HepG2 (cell line): Measurements from ENCODE around the gene PRICKLE2. TPM values are rescaled to one million over a fixed set of nuclear protein-coding genes. Genes with fewer than 3 reads are reported as not detected.
A peak's percentile ranks its signal among the peaks of the same experiment; 100 is the strongest.

Source experiments
- ATAC-seq: fragments of 200-7000 bp; cut with Tn5 transposase; 3 replicates; pipeline ENCODE4 v1.9.1; 2020; ENCODE audit warnings: mild to moderate bottlenecking, moderate library complexity
- BruUV-seq: library from RNA; stranded (reverse); fragments of 400-500 nt; replicated peaks from 2 replicates; lab custom pipeline; 2021; lab: Mats Ljungman, UMichigan
- CTCF ChIA-PET: fragments of 300-600 bp; formaldehyde crosslinking; extraction: SDS; loops from one replicate; lab custom pipeline; 2021; ENCODE audit warnings: low total read pairs, inconsistent platforms, low intra/inter-chr PET ratio; lab: Yijun Ruan, JAX
- POLR2A ChIA-PET: fragments of 350-600 bp; sonication (Branson Sonifier 250); formaldehyde crosslinking; loops from one replicate; lab custom pipeline; 2020; ENCODE audit warnings: antibody characterized with exemption, inconsistent platforms; lab: Yijun Ruan, JAX
- DNase-seq: peaks from one replicate; pipeline ENCODE4 v3.0.0-alpha.2; 2015; ENCODE audit warnings: low spot score
- FAIRE-seq: peaks from 3 replicates; lab custom pipeline; 2011; peaks lifted over from hg19 to GRCh38; lab: Jason Lieb, UNC
- H2AFZ ChIP-seq: one replicate; pipeline ENCODE4 v1.6.1; 2011; ENCODE audit warnings: low read length, inconsistent platforms
- H3K27ac ChIP-seq: fragments of 300-600 bp; 3 replicates; pipeline ENCODE4 v1.8.0; 2011; ENCODE audit warnings: mixed run types, mild to moderate bottlenecking, mixed read lengths, low read length, inconsistent platforms; ENCODE audit not compliant: insufficient read depth; ENCODE audit errors: extremely low read length
- H3K27me3 ChIP-seq, 2 experiments: fragments of 200-600 bp in 1 of 2; 2 replicates in 1 of 2; 3 replicates in 1 of 2; pipeline versions ENCODE4 v1.6.0 to v1.8.0; 2011; ENCODE audit warnings: low read length in 2 of 2, mild to moderate bottlenecking in 2 of 2, moderate library complexity in 2 of 2, inconsistent platforms in 1 of 2; ENCODE audit not compliant: insufficient read depth in 2 of 2, control insufficient read depth in 1 of 2
- H3K36me3 ChIP-seq, 2 experiments: fragments of 200-600 bp in 1 of 2; replicated peaks in 1 of 2; 2 replicates in 1 of 2; 3 replicates in 1 of 2; pipeline versions ENCODE4 v1.5.1 to v1.8.0; 2011; ENCODE audit warnings: low read length in 2 of 2, inconsistent platforms in 1 of 2; ENCODE audit not compliant: insufficient read depth in 2 of 2, control insufficient read depth in 1 of 2
- H3K4me1 ChIP-seq: 2 replicates; pipeline ENCODE4 v1.5.1; 2012; ENCODE audit warnings: low read length, inconsistent platforms; ENCODE audit not compliant: insufficient read depth
- H3K4me2 ChIP-seq: 2 replicates; pipeline ENCODE4 v1.6.0; 2011; ENCODE audit warnings: low read depth, low read length, inconsistent platforms
- H3K4me3 ChIP-seq, 3 experiments: fragments of 200-600 bp in 1 of 3; sonication (generic), shearing (Covaris generic) in 1 of 3; replicated peaks in 1 of 3; 2 replicates each; pipeline ENCODE4 v1.5.1; 2011 to 2016; ENCODE audit warnings: low read length in 3 of 3, inconsistent platforms in 2 of 3, low read depth in 2 of 3, mild to moderate bottlenecking in 2 of 3, control low read depth in 1 of 3, mixed read lengths in 1 of 3; ENCODE audit not compliant: insufficient read depth in 1 of 3
- H3K79me2 ChIP-seq: one replicate; pipeline ENCODE4 v1.6.1; 2011; ENCODE audit warnings: low read length, inconsistent platforms; ENCODE audit not compliant: insufficient read depth
- H3K9ac ChIP-seq: 2 replicates; pipeline ENCODE4 v1.6.0; 2011; ENCODE audit warnings: mild to moderate bottlenecking, low read depth, low read length, inconsistent platforms; ENCODE audit not compliant: insufficient read depth
- H3K9me3 ChIP-seq: 2 replicates; pipeline ENCODE4 v1.5.1; 2012; ENCODE audit warnings: mild to moderate bottlenecking, low read length
- H4K20me1 ChIP-seq: 2 replicates; pipeline ENCODE4 v1.6.0; 2011; ENCODE audit warnings: inconsistent platforms, mild to moderate bottlenecking, low read length, moderate library complexity; ENCODE audit not compliant: insufficient read depth
- CHD4 ChIP-seq: fragments of 200-600 bp; sonication (generic); IDR thresholded peaks from 2 replicates; pipeline ENCODE4 v1.7.0; 2017; ENCODE audit warnings: mild to moderate bottlenecking, low read length, borderline replicate concordance
- GZF1 ChIP-seq: sonication (generic); formaldehyde crosslinking; IDR thresholded peaks from 2 replicates; pipeline ENCODE4 v1.5.1; 2020; ENCODE audit warnings: mild to moderate bottlenecking, missing genetic modification reagents
- HDAC1 ChIP-seq: sonication (generic); formaldehyde crosslinking; IDR thresholded peaks from 2 replicates; pipeline ENCODE4 v1.5.1; 2020; ENCODE audit warnings: mild to moderate bottlenecking, missing genetic modification reagents
- IRX3 ChIP-seq: sonication (generic); formaldehyde crosslinking; IDR thresholded peaks from 2 replicates; pipeline ENCODE4 v1.8.1; 2023; ENCODE audit warnings: mild to moderate bottlenecking, low read depth, missing genetic modification reagents, borderline replicate concordance
- KAT2B ChIP-seq: fragments of 150-350 bp; IDR thresholded peaks from 2 replicates; pipeline ENCODE4 v1.6.1; 2014; ENCODE audit warnings: low read depth, low read length, borderline replicate concordance
- MAFF ChIP-seq: IDR thresholded peaks from 2 replicates; pipeline ENCODE4 v1.6.1; 2011; ENCODE audit warnings: low read depth, low read length, improper control_type of control experiment
- MAFK ChIP-seq, 2 experiments: IDR thresholded peaks in 1 of 2; conservative IDR thresholded peaks in 1 of 2; 2 replicates each; pipeline ENCODE4 v1.6.1; 2011; ENCODE audit warnings: improper control_type of control experiment in 2 of 2, low read length in 2 of 2
- PTBP1 ChIP-seq: fragments of 200-400 bp; formaldehyde crosslinking; IDR thresholded peaks from 2 replicates; pipeline ENCODE4 v1.6.1; 2018; ENCODE audit warnings: low read length, low read depth; ENCODE audit not compliant: poor library complexity, severe bottlenecking
- SSRP1 ChIP-seq: IDR thresholded peaks from 2 replicates; pipeline ENCODE4 v1.6.1; 2016; ENCODE audit warnings: control low read depth
- TSC22D2 ChIP-seq: sonication (generic); formaldehyde crosslinking; IDR thresholded peaks from 2 replicates; pipeline ENCODE4 v1.5.1; 2020; ENCODE audit warnings: missing genetic modification reagents, mild to moderate bottlenecking, borderline replicate concordance
- ZNF101 ChIP-seq: sonication (generic); formaldehyde crosslinking; IDR thresholded peaks from 2 replicates; pipeline ENCODE4 v1.4.0; 2020; ENCODE audit warnings: mild to moderate bottlenecking, low read depth, missing genetic modification reagents, borderline replicate concordance
- ZNF17 ChIP-seq: sonication (generic); formaldehyde crosslinking; IDR thresholded peaks from 2 replicates; pipeline ENCODE4 v1.5.0; 2020; ENCODE audit warnings: mild to moderate bottlenecking, missing genetic modification reagents
- ZNF225 ChIP-seq: sonication (generic); formaldehyde crosslinking; IDR thresholded peaks from 2 replicates; pipeline ENCODE4 v1.4.0; 2020; ENCODE audit warnings: mild to moderate bottlenecking, missing genetic modification reagents
- ZNF256 ChIP-seq: sonication (generic); formaldehyde crosslinking; conservative IDR thresholded peaks from 2 replicates; pipeline ENCODE4 v1.4.0; 2020; ENCODE audit warnings: missing genetic modification reagents
- ZNF768 ChIP-seq: sonication (generic); formaldehyde crosslinking; IDR thresholded peaks from 2 replicates; pipeline ENCODE4 v1.4.0; 2020; ENCODE audit warnings: missing genetic modification reagents
- WGBS: methylation state at CpG from one replicate; pipeline ENCODE4 v1.1.6; 2017; ENCODE audit warnings: low lambda C conversion rate; 5-methylcytosine and 5-hydroxymethylcytosine counted together
- in situ Hi-C: cut with HindIII; loops from 2 replicates; pipeline ENCODE4 v1.10.0; 2017; ENCODE audit warnings: low pct_unique_long_range_greater_than_20kb; ENCODE audit not compliant: extremely low pct_ligation_motif_present
- intact Hi-C: fragments of 100-400 bp; cut with micrococcal nuclease; formaldehyde crosslinking; loops from one replicate; pipeline ENCODE4 v1.10.0; 2022; ENCODE audit not compliant: unreplicated experiment
- polyA plus RNA-seq, 8 experiments: library from polyadenylated mRNA; depleted of rRNA in 3 of 8; stranded (reverse) in 7 of 8; unstranded in 1 of 8; fragments of >200 nt; fragmentation: Illumina TruSeq in 4 of 8; extraction: Trizol in 4 of 8; gene quantifications; 2 replicates each; pipeline versions ENCODE4 v1.2.1 to v1.2.3, GENCODE V29; 2011 to 2016; ENCODE audit warnings: low read depth in 4 of 8, missing spikeins in 1 of 8, mixed read lengths in 1 of 8; ENCODE audit not compliant: insufficient read depth in 1 of 8
- total RNA-seq, 5 experiments: library from RNA; depleted of rRNA; stranded (reverse); fragments of >200 nt; fragmentation: Illumina TruSeq; extraction: Trizol; gene quantifications; 2 replicates each; pipeline ENCODE4 v1.2.3, GENCODE V29; 2016; ENCODE audit warnings: low read depth in 1 of 5
- TF ChIP-seq, protein P1 (sequence below): sonication (generic); formaldehyde crosslinking; IDR thresholded peaks from 2 replicates; pipeline ENCODE4 v1.5.0; 2020; ENCODE audit warnings: missing genetic modification reagents, mild to moderate bottlenecking, borderline replicate concordance
- TF ChIP-seq, protein P2 (sequence below): IDR thresholded peaks from 2 replicates; pipeline ENCODE4 v1.4.0; 2020; ENCODE audit warnings: mild to moderate bottlenecking, missing genetic modification reagents

PRICKLE2 gene
- total and polyA plus RNA-seq, 2 of the 13 experiments (the other 11 are each of a cell fraction or from before 2014, with no cell fraction given), result 0.01 to 0.07 TPM

DNA sequence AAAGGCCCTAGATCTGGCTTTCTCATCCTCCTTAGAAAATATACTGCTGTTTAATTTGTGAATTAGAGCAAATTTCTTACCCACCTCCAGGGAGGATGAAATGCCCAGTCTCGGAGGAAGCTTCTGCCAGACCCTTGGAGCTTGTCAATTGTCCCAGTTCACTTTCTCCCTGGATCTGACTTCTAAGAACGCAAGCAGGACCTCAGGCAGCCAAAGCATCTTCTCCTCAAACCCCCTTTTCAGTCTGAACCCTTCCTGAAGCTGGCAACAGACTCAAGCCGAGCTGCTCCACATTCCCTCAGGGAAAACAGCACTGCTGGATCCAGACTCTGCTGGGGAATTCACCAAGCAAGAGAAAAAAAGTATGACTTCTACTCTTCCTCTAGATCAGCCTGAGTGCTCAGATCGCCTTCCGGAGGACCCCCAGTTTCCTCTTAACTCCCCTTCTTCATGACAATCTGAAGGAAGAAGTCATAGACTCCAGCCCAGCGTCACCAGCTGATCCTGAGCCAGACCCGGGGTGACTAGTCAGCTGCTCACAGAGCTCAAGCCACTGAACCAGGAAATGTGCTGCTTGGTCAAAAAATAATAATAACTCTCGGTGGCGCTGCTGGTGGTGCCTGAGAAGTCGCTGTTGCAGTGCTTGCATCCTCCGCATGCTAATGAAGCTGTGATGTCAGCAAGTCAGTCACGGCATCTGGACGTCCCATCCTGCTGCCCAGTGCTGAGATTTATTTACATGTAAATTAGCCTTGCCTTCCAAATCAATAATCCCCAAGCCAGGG, at the start of gene PRICKLE2 (continued):
- TF ChIP-seq CHD4 (no peak), SSRP1 (CRISPR knock-in tag) (no peak), TSC22D2 (CRISPR knock-in tag) (no peak), ZNF101 (no peak), ZNF225 (CRISPR knock-in tag) (no peak)
- TF ChIP-seq, all 625 proteins: peak for 0

- peaks cover 9% of the 10 kb centered on the region; the same call in 1 of the 2 replicates for H3K4me1 ChIP-seq
- H3K36me3 ChIP-seq, result no peaks in the 10 kb centered on the region
- no peak for FAIRE-seq
- H3K9ac ChIP-seq, result no peak overlapping the region
- TF ChIP-seq ZNF17 (CRISPR knock-in tag), result no peak
- TF ChIP-seq ZNF256 (CRISPR knock-in tag), result no peak
- no peak for TF ChIP-seq HDAC1
- TF ChIP-seq, protein P1, sequence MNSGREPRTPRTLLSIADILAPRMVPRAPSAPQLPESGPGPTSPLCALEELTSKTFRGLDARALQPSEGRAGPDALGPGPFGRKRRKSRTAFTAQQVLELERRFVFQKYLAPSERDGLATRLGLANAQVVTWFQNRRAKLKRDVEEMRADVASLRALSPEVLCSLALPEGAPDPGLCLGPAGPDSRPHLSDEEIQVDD, result no peak
- no peak for TF ChIP-seq PTBP1
- TF ChIP-seq ZNF768, result no peak
- peak; percentile 56 to 71; a peak in 3 of 4 replicates for TF ChIP-seq MAFK (conservative IDR thresholded peaks at IDR 0.05 in 1 of 2, IDR thresholded peaks at IDR 0.05 in 1 of 2; ENCODE audit: low read length in 2 of 2)
- no peak for TF ChIP-seq KAT2B
- peak; percentile 68 for TF ChIP-seq MAFF
- TF ChIP-seq GZF1, result no peak
- TF ChIP-seq, protein P2, sequence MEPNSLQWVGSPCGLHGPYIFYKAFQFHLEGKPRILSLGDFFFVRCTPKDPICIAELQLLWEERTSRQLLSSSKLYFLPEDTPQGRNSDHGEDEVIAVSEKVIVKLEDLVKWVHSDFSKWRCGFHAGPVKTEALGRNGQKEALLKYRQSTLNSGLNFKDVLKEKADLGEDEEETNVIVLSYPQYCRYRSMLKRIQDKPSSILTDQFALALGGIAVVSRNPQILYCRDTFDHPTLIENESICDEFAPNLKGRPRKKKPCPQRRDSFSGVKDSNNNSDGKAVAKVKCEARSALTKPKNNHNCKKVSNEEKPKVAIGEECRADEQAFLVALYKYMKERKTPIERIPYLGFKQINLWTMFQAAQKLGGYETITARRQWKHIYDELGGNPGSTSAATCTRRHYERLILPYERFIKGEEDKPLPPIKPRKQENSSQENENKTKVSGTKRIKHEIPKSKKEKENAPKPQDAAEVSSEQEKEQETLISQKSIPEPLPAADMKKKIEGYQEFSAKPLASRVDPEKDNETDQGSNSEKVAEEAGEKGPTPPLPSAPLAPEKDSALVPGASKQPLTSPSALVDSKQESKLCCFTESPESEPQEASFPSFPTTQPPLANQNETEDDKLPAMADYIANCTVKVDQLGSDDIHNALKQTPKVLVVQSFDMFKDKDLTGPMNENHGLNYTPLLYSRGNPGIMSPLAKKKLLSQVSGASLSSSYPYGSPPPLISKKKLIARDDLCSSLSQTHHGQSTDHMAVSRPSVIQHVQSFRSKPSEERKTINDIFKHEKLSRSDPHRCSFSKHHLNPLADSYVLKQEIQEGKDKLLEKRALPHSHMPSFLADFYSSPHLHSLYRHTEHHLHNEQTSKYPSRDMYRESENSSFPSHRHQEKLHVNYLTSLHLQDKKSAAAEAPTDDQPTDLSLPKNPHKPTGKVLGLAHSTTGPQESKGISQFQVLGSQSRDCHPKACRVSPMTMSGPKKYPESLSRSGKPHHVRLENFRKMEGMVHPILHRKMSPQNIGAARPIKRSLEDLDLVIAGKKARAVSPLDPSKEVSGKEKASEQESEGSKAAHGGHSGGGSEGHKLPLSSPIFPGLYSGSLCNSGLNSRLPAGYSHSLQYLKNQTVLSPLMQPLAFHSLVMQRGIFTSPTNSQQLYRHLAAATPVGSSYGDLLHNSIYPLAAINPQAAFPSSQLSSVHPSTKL (CRISPR knock-in tag), result no peak
- no peak for TF ChIP-seq IRX3 (CRISPR knock-in tag)
- no peak overlapping the region for H3K4me3 ChIP-seq
- peaks cover 9% of the 10 kb centered on the region for H3K9me3 ChIP-seq
- no peak overlapping the region for H3K4me2 ChIP-seq
- DNase-seq, result no peak
- no peak overlapping the region for H2AFZ ChIP-seq
- H3K27ac ChIP-seq, result no peak overlapping the region
- ChIA-PET CTCF (no interaction called here), POLR2A (no interaction called here)
- in situ Hi-C loops (no loop called here), intact Hi-C loops (no loop called here)
- peaks cover 0 to 10% of the 10 kb centered on the region in 2 experiments; a peak in 1 of 5 replicates for H3K27me3 ChIP-seq
- no peak for ATAC-seq
- no TSS peak for BruUV-seq
- no peaks in the 10 kb centered on the region for H4K20me1 ChIP-seq
- 21% methylated on average over 3 of the region's 3 CpGs for WGBS
- H3K79me2 ChIP-seq, result no peaks in the 10 kb centered on the region
Observed at GRCh38 chr3:64272842-64273241, 47.6 kb upstream of the PRICKLE2 start.
